ENCODE measurements around the gene ENKD1.

Gene ENKD1

DNA sequence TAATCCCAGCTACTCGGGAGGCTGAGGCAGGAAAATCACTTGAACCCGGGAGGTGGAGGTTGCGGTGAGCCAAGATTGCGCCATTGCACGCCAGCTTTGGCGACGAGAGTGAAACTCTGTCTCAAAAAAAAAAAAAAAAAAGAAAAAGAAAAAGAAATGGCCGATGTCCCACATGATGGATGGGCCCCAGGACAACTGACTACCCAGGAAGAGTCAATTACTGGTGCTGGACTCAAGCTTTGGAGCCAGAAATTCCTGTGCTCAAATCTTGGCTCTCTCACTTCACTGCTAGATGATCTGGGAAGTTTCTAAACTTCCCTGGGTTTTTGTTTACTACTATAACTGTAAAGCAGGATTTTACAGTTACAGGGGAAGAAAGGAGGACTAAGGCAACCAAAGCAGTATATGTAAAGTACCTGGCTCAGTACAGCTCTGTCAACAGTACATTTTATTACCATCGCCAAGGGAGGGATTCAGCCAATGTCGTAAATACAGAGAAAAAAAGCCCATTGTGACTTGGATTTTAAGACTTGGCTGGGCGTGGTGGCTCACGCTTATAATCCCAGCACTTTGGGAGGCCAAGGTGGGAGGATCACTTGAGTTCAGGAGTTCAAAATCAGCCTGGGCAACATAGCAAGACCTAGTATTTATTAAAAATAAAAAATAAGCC lies 11.9 kb upstream of the ENKD1 start:
- DNase-seq = no peak

DNA sequence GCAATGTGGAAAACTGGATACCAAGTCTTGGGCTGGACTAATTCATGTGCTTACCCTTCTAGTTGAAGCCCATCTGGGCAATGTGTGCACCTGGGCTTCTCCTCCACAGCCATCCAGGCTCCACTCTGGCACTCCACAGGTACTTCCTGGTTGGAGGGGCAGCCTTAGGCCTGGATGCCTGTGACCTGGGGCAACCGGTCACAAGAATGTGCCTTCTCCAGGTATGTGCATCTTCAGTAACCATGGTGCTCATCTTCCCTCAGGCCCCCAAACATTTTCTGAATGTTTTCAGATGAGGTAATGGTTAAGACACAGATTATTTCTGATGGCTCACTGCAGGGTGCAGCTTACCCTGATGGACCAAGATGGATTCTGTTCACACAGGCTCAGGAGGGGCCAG lies 11.2 kb upstream of the ENKD1 start:
- no peak for DNase-seq

DNA sequence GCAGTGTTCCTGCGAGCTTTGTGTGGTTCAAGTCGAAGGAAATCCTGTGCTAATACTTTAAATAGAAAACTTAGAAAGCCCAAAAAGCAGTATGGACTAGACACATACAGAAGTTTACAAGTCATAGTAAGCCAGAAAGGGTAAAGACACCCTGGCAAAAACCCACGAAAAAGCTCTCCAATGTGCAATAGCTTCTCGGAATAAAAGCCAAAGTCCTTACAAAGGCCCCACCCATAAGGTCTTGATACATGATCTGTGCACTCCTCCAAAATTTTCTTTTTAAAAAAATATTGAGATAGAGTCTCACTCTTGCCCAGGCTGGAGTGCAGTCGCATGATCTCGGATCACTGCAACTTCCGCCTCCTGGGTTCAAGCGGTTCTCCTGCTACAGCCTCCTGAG lies 10.4 kb upstream of the ENKD1 start:
- no peak for DNase-seq

DNA sequence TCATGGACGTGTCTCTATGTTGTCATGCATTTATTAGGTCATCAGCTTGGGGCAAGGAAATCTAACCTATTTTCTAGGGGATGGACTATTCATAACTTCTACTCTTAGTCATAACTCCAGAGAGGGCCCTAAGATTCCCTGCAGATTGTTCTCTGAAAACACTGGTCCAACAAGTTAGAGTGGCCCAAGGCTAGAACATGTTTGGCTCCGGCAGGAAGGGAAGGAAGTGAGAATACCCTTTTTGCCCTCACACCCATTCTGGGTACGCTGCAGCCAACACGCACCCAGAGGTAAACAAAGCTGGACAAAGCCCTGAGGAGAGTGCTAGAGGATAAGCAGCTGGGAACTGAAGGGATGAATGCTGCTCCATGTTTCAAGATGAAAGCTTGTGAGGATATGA lies 10.0 kb upstream of the ENKD1 start:
- DNase-seq = no peak

DNA sequence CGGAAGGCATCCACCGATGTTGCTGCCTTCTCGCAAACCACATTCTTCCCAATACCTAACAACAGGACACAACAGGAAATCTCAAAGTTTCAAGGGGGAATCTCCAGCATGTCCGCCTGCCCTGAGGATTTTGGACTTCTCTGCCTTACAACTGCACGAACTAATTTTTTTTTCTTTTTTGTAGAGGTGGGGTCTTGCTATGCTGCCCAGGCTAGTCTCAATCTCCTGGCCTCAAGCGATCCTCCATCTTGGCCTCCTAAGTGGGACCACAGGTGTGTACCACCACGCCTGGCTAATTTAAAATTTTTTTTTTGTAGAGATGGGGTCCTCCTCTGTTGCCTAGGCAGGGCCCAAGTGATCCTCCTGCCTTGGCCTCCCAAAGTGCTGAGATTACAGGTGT lies 9.4 kb upstream of the ENKD1 start:
- no peak for DNase-seq

DNA sequence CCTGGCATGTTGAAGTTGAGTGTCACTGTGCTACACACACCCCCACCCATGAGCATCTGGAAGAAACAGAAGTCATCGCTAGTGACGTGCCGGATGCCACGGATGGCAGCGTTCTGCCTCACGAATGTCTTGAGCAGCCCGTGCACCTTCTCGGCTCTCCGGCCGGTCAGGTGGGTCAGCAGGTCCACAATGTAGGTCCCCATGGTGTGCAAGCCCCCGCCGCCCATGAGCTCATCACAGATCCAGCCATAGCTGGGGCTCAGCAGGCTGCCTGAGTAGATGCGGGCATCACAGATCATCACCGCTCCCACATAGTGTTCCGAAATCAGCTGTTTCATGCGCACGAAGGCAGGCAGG lies 9.0 kb upstream of the ENKD1 start:
- DNase-seq = no peak

DNA sequence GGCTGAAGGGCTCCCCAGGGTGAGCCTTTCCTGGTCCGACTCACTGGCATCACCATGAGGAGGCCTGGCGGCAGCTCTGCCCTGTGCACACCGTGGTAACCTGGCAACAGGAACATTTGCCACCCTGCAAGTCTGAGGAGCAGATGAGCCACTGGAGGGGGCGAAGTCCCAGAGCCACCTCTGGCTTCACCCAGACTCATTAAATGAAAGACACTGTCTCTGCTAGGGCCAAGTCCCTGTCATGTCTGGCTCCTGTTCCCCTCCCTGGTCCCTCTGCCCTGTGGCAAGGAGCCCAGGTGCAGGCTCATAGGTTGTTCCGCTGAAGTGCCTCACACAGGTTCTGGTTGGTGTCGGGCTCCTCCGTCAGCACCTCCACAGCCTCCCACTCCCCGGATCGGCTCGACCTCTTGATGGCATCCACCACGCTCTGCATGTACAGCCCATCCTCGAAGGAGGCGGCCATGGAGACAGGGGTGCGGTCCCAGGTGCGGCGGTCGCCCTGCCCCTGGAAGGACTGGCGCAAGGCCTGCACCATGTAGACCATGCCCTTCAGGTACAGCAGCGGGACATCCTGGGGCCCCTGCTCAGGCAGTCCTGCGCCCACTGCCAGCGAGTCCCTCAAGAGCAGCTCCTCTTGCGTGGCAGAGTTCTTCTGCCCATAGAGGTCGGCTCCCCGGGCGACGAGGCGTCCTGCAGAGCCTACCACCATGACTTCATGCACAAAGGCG lies 8.5 kb upstream of the ENKD1 start:
- no peak for DNase-seq

DNA sequence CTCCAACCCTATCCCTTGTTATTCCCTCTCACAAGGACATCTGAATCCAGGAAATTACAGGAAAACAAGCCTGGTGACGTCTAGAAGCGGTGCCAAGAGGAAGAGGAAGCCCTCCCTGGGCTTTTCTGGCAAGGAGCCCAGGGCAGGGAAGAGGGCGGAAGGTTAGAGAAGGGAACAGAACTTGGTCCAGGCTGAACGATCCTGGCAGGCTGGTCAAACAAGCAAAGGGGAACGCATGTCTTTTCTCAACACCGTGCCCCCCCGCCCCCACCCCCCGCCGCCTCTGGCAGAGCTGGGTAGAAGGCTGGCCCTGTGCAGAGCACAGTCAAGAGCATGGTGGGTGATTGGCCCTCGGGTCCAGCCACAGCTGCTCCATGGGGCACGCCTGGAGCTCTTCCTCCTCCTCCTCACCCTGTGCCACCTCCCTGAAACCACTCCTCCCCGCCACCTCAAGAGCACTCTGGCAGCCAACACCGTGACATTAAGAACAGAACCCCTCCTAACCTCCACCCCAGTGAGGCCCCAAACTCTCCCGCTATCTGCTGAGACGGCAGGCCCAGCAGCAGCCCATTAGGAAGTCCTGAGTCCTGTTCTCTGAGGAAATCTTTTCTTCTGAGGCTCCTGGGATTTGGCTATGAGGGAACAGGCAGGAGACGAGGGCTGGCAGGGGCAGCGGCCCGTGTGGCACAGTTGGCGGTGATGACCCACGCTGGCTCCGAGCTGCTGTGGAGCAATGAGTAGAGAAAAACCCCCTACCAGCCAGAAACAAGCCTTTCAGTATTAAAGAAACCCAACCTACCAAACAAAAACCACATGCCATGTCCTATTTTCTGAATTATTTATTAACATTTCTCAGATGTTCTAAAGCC lies 7.4 kb upstream of the ENKD1 start:
- no peak for DNase-seq

DNA sequence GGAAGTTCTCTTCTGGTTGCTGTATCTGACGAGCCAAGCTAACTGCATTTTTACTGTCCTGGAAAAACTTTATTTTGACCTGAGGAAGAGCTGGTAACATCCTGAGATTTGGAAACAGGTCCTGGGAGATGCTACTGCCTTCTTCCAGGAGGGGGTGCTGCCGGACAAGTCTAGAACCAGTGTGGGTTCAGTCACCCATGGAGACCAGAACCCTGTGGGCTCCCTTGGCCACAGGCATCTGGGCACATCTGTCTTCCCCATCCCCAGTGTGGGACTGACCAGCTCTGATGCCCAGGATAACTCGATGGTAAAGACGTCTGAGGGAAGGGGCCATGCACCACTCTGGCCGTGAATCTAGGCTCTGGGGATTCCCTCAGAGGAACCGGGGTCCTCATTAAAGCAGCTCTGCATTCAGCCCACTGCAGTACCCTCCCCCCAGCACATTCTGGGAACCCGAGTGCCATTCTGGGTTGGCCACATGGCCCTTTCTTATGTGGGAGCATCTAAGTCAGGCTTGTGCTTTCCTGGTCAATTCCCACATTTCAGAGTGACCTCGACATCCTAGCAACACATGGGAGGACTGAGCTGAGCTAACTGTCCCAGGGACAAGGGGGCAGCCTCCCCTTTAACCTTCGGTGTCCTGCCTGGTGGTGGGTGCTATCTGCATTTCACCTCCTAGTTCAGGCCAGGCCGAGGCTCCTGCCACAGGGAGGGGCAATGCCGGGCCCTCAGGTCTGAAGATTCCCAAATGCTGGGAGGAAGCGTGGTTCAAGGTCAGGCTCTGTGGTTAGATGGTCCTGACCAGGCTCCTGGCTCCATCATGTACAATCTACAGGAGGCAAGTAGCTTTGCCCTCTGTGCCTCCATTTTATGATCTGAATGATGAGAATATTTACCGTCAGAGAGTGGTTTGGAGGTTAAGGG lies 6.5 kb upstream of the ENKD1 start:
- DNase-seq = peak; percentile 28 to 67

DNA sequence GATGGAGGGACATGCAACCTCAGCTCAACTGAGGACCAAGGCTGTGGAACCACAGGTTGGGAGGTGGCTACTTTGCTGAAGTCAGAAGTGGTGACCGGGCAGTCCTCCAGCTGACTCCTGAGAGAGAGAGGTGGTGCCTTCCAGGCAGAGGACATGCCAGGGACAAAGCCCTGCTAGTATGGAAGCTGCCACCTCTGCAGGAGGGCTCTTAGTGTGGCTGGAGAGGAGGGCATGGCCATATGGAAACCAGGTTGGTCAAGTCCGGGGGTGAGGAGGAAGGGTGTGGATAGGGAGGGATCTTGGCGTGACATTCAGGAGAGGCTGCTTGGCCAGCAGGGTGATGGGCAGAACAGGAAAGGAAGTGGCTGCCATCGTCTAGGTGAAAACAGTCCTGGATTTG lies 5.8 kb upstream of the ENKD1 start:
- DNase-seq = no peak

DNA sequence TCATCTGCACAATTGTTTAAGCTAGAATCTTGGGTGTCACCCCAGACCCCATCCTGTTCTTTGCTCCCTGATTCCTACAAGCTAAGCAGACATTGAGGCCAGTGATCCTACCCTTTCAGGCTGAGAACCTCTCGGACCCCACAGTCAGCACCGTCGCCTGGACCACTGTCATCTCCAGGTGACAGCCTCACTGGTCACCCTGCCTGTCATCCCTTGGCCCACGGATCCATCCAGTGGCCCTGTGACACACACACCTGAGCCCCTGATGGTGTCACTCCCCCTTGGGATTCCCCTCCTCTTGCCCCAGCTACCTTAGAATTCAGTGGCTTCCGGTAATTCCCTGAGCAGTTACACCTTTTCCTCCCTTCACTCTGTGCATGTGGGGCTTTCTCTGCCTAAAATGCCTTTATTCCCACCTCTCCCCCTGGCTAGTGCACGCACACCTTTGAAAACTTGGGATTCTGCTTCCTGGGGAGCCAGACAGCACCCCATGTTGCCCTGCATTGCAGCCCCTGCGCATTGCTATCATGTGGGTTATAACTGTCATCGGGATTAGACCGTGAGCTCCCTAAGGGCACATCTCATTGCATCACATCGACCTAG lies 3.0 kb upstream of the ENKD1 start:
- no peak for DNase-seq

DNA sequence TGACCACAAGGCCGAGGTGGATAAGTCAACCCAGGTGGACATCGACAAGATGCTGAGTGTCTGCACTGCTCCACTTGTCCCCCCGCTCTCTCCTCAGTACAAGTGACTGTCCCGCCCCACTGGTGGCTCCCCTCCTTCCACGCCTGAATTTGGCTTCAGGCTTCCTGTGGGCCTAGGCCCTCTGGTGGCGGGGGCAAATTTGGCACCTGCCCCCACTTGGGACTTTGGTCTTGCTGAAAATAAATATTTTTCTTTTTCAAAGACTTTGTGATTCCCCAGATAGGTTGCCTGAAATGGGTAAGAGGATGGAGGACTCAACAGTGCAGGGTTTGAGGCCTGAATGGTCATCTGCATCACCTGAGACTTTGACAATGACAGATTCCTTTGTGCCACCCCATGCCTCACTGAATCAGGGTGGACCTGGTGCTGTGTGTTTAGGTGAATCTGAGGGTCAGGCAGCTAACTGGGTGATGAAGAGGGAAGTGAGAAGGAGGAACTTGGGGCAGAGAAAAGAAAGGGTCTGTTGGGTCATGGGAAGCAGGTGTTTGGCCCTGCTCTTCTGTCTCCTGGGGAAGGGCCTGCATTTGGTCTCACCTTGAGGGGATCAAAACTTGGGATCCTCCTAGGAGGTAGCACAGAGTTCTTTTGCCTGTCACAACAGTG lies 2.1 kb upstream of the ENKD1 start:
- no peak for DNase-seq

DNA sequence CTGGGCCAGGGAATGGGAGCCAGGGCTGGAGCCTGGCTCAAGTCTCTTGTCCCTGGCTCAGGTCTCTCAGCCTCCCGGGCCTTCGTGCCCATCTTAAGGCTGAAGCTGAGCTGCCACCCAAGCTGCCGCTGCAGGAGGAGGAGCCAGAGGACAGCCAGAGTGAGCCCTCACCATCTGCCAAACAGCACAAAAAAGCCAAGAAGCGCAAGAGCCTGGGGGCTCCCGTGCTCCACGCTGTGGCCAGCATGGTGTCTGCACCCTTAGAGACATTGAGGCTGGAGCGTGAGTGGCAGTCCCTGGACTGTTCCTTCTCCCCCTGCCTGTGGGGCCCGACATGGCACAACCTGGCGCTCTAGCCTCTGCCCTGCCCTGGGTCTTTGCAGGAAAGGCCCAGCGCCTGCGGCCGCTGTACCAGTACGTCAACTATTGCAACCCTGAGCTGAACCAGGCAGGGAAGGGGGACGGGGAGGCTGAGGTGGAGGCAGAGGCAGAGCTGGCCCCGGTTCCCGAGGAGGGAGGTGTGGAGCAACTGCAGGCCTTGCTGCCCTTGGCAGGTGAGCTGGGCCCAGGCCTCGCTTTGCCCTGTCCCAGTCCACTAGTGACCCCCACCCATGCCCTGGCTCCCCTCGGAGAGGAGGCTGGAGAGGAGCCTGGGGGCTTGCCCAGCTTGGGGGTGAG lies 1.4 kb upstream of the ENKD1 start:
- peak; percentile 98 to 99 for DNase-seq

DNA sequence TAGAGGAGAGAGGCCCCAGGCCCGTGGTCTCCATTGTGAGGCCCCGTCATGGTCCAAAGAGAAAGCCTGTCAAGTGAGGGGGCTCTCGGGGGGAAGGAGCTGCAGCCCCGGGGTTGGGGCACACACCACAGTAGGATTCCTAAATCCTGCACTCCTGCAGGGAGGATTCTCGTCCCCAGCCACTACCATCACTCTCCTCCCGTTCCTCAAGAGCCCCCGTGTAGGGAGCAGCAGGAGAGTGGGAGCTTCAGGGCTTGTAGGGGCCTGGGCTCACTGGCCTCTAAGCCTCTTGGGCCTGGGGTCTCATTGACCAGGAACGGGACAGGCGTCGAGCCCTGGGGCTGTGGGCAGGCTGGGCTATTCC lies 885 bp upstream of the ENKD1 start:
- no peak for DNase-seq

DNA sequence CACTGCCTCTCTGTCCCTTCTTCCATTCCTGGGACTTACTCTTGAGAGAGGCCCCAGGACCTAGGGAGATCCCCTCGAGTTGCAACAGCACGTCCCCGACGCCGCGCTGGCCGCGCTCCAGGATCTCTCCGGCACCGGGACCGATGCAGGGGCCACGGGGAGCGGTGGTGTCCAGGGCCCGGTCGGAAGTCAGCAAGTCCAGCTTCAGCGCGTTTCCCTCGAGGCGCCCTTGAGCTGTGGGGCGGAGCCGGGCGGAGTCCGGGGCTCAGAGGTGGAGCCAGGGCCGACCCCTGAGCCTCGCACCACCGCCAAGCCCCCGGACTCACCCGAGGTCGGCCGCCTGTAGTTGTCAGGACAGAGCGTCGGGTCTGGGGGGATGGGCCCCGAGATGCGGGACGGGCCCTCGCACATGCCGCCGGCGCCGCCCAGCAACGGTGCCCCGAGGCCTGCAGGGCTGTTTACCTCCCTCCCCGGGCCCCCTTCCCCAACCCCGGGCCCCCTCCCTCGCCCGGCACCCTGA lies 458 bp downstream of the ENKD1 start:
- peak in 1 of 2 experiments; percentile 48 for DNase-seq

DNA sequence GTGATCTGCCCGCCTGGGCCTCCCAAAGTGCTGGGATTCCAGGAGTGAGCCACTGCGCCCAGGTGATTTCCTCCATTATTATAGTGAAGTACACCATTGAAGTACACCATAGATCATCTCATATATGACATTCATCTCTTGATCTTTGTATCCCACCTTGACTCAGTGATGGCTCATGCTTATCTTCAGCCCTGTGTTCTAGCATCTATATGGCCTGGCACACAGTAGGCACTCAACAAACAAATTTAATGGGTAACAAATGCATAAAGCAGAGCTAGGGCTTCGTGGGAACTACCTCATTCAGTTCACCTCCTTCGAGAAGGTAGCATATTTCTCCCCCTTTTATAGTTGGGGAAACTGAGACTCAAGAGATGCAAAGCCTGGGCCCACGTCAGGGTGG lies 952 bp downstream of the ENKD1 start:
- DNase-seq = no peak

DNA sequence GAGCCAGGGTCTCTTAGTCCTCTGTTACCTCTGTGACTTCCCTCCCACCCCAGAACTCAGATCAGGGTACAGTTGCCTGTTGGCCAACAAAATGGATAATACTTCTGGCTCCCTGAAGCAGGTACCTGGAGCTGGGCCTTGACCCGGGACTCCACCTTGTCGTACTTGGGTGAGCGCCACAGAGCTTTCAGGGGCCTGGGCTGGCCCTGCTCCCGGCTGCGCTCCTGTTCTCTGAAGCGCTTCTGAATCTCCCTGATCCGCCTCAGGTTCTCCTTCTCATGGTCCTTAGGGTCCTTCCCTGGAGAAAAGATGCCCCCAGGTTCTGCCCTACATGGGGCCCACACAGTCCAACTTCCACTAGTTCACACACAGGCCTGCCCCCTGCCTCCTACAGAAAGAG lies 1.7 kb downstream of the ENKD1 start:
- DNase-seq = no peak

DNA sequence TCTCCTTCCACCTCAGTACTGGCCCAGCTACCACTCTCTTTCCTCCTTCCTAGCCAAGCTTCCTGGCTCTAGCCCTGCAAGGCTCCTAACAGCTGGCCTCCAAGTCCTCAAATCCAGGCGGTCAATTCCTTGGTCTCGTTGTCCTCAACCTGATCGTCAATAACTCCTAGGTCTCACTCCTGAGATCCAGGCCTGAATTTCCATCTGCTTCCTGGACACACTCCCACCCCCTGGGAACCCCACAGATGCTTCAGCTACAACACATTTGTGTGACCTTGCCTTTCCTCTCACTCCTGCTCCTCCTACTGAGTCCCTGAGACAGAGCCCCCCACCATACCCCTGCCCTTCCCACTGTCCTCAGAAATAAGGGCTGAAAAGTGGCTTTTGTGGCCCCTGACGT lies 2.3 kb downstream of the ENKD1 start:
- DNase-seq = no peak

DNA sequence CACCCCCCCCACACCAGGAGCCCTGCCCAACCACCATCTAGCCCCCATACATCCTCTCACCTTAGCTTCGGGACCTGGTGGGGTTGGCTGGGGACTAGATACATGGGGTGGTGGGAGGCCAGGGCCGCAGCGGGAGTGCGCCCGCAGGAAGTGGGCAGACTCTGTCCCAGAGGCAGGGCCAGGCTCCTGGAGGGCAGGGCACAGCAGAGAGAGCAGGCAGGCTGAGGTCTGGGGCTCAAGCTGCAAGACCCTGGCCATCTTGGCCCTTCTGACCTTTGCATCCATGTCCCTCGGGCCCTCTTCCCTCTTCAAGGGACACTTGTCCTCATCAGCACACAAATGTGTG lies 2.7 kb downstream of the ENKD1 start:
- no peak for DNase-seq

DNA sequence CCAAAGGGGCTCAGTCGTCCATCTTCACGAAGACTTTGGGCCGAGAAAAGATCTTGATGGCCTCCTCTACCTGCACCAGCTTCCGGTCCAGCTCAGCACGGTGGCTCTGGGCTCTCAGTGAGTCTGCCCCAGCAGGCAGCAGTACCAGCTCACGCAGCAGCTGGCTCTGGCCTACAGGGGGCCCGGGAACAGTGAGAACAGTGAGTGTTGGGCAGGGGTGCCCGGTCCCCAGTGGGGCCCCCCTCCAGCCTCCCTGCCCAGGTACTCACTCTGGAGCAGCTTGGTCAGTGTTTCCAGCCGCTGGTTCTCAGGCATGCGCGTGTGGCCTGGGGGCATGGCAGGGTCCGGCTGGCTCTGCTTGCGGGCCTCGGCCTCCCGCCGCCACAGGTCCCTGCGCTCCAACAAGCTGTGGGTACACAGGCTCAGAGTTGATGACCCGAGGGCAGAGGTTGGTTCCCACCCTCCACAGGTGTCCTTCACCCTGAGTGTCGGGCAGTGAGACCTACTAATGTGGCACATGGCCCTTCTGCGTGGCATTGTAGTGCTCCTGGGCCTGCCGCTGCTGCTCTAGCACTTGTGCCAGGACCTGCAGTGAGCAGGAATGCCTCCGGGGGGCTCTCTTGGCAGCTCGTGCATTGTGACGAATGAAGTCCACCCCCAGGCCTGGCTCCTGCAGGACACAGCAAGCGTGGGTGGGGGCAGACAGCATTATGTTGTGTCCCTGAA lies 3.2 kb downstream of the ENKD1 start:
- peak in 1 of 2 experiments; percentile 31 for DNase-seq

DNA sequence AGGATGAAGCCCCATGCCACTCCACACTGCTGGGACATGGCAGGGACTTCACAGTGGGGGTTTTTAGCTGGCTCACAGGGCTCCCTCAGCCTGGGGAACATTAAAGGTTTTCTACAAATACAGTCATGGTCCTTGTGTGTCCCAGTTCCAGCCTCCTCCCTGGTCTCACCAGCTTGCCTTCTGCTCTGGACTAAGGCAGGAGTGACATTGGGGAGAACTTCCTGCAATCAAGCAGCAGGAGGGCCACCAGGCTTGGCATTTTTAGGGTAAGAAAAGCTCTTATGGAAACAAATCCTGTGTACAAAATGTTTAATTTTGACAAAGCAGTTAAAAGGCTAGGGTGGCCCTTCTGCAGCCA lies 3.9 kb downstream of the ENKD1 start:
- DNase-seq = no peak
